Subcutaneous abdominal adipose tissue (tissue), 5 donors: ENCODE results near the gene SPATA25.

Experiments
- H3K27ac ChIP-seq: one replicate; pipeline ENCODE4 v1.7.0; 2013; ENCODE audit warnings: low read depth, mild to moderate bottlenecking, inconsistent platforms, low read length, moderate library complexity
- H3K27me3 ChIP-seq, 5 donors: one replicate each; pipeline ENCODE4 v1.7.0; 2013; ENCODE audit warnings: low read length in 5 of 5, inconsistent platforms in 1 of 5; ENCODE audit not compliant: control insufficient read depth in 5 of 5, insufficient read depth in 4 of 5
- H3K36me3 ChIP-seq, 5 donors: one replicate each; pipeline ENCODE4 v1.7.0; 2013; ENCODE audit warnings: low read length in 5 of 5; ENCODE audit not compliant: control insufficient read depth in 5 of 5, insufficient read depth in 5 of 5
- H3K4me1 ChIP-seq, 5 donors: one replicate each; pipeline ENCODE4 v1.7.0; 2013; ENCODE audit warnings: low read length in 5 of 5, mild to moderate bottlenecking in 3 of 5, moderate library complexity in 1 of 5; ENCODE audit not compliant: control insufficient read depth in 5 of 5, insufficient read depth in 5 of 5
- H3K4me3 ChIP-seq, 5 donors: one replicate each; pipeline ENCODE4 v1.7.0; 2013; ENCODE audit warnings: low read length in 5 of 5, low read depth in 1 of 5
- H3K9ac ChIP-seq, 5 donors: one replicate each; pipeline ENCODE4 v1.7.0; 2013; ENCODE audit warnings: low read length in 5 of 5, mild to moderate bottlenecking in 4 of 5, moderate library complexity in 3 of 5
- H3K9me3 ChIP-seq, 5 donors: one replicate each; pipeline ENCODE4 v1.7.0; 2013; ENCODE audit warnings: low read length in 5 of 5; ENCODE audit not compliant: control insufficient read depth in 5 of 5
- donor health status: healthy.
- donor health status: healthy.
- donor health status: healthy.
- donor health status: healthy.
- donor health status: healthy.

The SPATA25 gene

DNA sequence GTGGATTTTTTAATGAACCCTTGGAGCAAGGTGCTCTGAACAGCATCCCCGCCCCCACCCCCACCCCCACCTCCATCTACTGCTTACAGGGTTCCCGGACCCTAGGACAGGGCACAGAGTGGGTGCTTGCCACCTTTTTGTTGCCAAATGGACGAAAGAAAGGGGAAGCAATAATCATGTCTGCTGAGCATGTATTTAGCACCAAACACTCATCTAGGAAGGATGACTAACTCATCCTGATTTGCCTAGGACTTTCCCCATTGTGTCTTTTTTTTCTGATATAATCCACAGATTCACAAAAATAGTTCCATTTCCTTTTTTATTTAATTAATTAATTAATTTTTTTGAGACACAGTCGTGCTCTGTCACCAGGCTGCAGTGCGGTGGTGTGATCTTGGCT, 25.7 kb upstream of the SPATA25 start:
- Histone ChIP-seq H3K9me3 (no peaks in the 10 kb centered on the region), H3K27ac (peak overlapping the region; percentile 72), H3K36me3 (peaks cover 0 to 5% (median 2%) of the 10 kb centered on the region in 5 donors), H3K4me1 (peaks cover 0 to 53% (median 42%) of the 10 kb centered on the region in 5 donors), H3K9ac (no peak overlapping the region), H3K4me3 (no peak overlapping the region), H3K27me3 (no peaks in the 10 kb centered on the region)

DNA sequence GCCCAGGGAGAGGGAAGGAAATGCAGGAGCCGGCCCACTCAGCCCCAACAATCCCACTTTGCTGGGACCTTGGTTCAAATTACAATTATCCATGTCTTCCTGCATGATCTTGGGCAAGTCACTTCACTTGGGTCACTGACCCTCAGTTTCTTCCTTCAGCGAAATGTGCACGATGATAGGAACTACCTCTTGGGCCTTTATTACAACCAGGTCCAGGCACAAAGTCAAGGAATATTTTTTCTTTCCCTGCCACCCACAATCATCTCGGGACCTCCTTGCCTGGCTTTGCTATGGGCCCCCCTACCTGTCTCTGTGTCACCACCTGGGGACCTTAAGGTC, 24.9 kb upstream of the SPATA25 start:
- Histone ChIP-seq H3K36me3 (peaks cover 0 to 12% (median 7%) of the 10 kb centered on the region in 5 donors), H3K27me3 (no peaks in the 10 kb centered on the region), H3K4me1 (peaks cover 0 to 45% (median 38%) of the 10 kb centered on the region in 5 donors), H3K9ac (peak overlapping the region in 3 of 5 donors; percentile 62 to 74 (median 64)), H3K9me3 (no peaks in the 10 kb centered on the region), H3K4me3 (peak overlapping the region; percentile 57 to 85 (median 75)), H3K27ac (peak overlapping the region; percentile 72)

DNA sequence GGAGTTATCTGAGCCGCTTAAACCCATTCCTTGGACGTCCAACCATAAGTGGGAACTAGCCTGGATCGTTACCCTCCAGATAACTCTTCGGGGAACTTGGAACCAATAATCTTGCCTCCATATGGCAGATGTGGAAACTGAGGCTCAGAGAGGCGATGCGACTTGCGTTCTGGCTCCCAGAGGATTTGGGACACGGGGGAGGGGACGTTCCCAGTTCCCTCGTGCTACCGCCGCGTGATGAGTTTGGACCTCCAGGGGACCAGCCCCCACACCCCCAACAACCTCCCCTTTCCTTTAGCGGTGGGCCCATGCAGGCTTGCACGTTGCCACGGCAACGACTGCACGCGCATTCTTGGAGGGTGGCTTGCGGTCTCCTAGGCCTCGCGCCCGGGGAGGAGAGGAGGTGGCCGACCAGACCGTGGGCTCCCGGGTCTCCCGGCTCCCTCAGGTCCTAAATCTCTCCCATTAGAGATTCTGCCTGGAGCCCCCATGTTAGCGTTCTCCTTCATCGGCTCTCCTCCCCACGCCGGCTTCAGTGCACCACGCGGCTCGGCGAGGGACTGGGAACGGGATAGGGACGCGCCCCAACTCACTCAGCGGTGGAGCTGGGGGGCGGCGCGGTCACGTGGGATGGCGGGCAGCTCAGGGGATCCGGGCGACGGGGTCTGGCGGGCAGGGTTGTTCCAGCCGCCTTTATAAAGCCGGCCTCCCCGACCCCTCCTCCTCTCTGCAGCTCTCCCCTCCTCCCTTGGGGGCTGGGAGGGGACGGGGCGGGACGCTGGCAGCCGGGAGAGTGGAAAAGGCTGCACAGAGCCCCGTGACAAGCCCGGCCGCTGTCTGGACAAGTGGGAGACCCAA, 24.3 kb upstream of the SPATA25 start, which contains the start of gene PLTP:
PLTP (minus strand) TSS at position 670 of the 858 bp plus-strand sequence. CDS start 703 bp downstream, outside the sequence.
- H3K9ac ChIP-seq, result peak within 1 kb of the TSS in 4 of 5 donors; percentile 56 to 74 (median 63)
- H3K27ac ChIP-seq, result peak within 1 kb of the TSS; percentile 72
- peaks cover 0 to 42% (median 36%) of the 10 kb centered on the region in 5 donors for H3K4me1 ChIP-seq
- no peaks in the 10 kb centered on the region for H3K27me3 ChIP-seq
- H3K9me3 ChIP-seq, result no peaks in the 10 kb centered on the region
- peak within 1 kb of the TSS; percentile 72 to 85 (median 75) for H3K4me3 ChIP-seq
- H3K36me3 ChIP-seq, result peaks cover 0 to 16% (median 7%) of the 10 kb centered on the region in 5 donors

DNA sequence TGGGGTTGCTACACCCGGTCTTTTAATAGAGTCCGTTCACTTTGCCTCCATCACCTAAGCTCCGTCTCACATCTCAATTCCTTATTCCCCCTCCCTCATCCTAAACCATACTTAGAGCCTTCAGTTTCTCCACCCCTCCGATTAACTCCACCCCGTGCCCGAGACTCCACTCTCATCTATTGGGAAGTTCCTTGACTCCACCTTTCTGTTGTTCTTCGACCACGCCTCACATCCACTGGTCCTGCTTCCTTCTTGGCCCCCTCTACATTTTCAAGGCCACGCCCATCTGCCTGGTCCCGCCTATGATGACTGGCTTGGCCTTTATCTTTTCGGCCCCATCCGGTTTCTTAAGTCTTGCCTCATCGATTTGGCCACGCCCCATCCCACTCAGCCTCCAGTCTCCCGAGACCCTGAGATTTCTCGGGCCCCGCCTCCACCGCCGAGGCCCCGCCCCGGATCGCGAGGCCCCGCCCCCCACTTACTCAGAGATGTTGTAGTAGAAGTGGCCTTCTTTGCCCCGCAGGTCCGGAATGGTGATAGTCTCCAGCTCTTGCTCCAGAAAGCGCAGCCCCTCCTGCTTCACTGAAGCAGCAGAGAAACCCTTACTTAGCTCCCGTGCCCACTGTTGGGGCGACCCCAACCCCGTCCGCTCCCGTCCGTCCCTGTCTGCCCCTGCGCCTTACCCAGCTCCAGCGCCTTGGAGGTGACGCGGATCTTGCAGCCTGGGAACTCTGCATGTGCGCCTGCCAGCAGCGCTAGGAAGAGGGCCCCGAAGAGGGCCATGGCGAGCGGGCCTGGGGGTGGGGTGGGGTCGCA, 23.5 kb upstream of the SPATA25 start:
- H3K9ac ChIP-seq, result peak overlapping the region in 4 of 5 donors; percentile 56 to 74 (median 63)
- H3K4me3 ChIP-seq, result peak overlapping the region; percentile 72 to 85 (median 75)
- peaks cover 0 to 42% (median 36%) of the 10 kb centered on the region in 5 donors for H3K4me1 ChIP-seq
- no peaks in the 10 kb centered on the region for H3K27me3 ChIP-seq
- H3K27ac ChIP-seq, result peak overlapping the region; percentile 72
- peaks cover 0 to 20% (median 12%) of the 10 kb centered on the region in 5 donors for H3K36me3 ChIP-seq
- H3K9me3 ChIP-seq, result no peaks in the 10 kb centered on the region

DNA sequence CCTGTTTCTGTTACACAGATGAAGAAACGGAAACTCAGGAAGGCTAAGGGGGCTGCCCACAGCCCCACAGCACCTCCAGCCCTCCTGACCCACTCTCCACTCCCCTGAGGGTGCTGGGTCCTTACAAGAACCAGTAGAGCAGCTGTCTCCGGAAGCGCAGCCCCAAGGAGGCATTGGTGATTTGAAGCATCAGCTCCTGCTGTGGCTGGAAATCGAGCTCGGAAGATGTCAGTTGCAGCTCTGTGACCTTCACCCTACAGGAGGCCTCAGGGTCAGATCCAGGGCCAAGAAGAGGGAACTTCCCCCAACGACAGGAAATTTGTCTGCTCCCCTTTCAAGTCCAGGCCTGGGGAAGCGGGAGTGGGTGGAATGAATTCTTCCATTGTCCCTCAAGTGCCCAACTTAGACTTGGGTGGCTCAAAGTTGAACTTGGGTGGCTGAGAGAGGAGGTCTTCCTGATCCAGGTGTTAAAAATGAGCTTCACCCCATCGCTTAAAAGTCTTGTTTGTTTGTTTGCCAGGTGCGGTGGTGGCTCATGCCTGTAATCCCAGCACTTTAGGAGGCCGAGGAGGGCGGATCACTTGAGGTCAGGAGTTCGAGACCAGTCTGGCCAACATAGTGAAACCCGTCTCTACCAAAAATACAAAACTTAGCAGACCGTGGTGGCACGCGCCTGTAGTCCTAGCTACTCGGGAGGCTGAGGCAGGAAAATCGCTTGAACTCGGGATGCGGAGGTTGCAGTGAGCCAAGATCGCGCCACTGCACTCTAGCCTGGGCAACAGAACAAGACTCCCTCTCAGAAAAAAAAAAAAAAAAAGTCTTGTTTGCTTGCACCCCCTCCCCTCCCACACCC, 22.6 kb upstream of the SPATA25 start:
- peaks cover 0 to 42% (median 33%) of the 10 kb centered on the region in 5 donors for H3K4me1 ChIP-seq

DNA sequence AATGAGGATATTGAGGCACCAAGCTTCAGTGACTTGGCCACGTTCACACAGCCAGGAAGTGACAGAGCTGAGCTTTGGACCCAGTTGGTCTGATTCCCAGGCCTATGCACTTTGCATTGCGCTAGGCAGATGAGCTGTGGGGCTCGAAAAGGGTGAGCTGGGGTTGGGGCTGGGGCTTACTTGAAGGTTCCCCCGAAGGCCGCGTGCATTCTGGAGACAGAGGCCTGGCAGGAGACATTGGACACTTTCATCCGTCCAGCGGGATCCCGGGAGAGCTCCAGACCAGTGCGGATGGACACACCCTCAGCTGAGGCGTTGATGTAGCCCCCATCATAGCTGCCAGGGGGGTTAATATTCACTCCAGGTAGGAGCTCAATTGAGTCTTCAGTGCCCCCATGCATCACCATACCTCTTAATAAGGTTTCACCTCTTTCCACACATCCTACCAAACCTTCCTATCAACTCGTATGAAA, 21.9 kb upstream of the SPATA25 start:
- H3K9ac ChIP-seq, result no peak overlapping the region
- H3K36me3 ChIP-seq, result peaks cover 0 to 35% (median 23%) of the 10 kb centered on the region in 5 donors
- H3K9me3 ChIP-seq, result no peaks in the 10 kb centered on the region
- H3K27me3 ChIP-seq, result no peaks in the 10 kb centered on the region
- H3K4me3 ChIP-seq, result peak overlapping the region in 1 of 5 donors; percentile 19
- H3K27ac ChIP-seq, result peak overlapping the region; percentile 5
- H3K4me1 ChIP-seq, result peaks cover 0 to 38% (median 33%) of the 10 kb centered on the region in 5 donors

More for the DNA sequence above, 22.6 kb upstream of the SPATA25 start:
- Histone ChIP-seq H3K27ac (peak overlapping the region; percentile 5), H3K4me3 (peak overlapping the region; percentile 19 to 85 (median 51)), H3K9me3 (no peaks in the 10 kb centered on the region), H3K36me3 (peaks cover 0 to 28% (median 17%) of the 10 kb centered on the region in 5 donors), H3K9ac (peak overlapping the region in 1 of 5 donors; percentile 13), H3K27me3 (no peaks in the 10 kb centered on the region)

DNA sequence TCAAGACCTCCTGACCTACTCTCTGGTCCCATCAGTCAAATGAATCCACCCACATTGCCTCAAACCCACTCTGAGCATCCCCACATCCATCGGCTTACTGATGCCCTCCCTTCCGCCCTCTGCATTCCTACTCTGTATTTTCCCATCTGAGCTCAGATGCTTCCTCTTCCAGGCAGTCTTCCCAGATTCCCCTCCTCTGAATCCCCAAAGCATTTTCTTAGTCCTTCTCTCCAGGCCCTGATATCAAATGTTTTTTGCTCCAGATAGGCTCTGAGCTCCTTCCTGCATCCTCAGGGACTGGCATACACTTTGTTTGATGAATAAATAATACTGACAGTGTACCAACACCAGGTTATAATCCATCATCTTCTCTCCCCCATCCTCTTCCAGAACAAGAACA, 20.7 kb upstream of the SPATA25 start:
- no peak overlapping the region for H3K9ac ChIP-seq
- H3K4me3 ChIP-seq, result no peak overlapping the region
- no peak overlapping the region for H3K27ac ChIP-seq
- peaks cover 0 to 34% (median 33%) of the 10 kb centered on the region in 5 donors for H3K4me1 ChIP-seq
- H3K36me3 ChIP-seq, result peaks cover 0 to 43% (median 26%) of the 10 kb centered on the region in 5 donors
- no peaks in the 10 kb centered on the region for H3K27me3 ChIP-seq
- no peaks in the 10 kb centered on the region for H3K9me3 ChIP-seq

DNA sequence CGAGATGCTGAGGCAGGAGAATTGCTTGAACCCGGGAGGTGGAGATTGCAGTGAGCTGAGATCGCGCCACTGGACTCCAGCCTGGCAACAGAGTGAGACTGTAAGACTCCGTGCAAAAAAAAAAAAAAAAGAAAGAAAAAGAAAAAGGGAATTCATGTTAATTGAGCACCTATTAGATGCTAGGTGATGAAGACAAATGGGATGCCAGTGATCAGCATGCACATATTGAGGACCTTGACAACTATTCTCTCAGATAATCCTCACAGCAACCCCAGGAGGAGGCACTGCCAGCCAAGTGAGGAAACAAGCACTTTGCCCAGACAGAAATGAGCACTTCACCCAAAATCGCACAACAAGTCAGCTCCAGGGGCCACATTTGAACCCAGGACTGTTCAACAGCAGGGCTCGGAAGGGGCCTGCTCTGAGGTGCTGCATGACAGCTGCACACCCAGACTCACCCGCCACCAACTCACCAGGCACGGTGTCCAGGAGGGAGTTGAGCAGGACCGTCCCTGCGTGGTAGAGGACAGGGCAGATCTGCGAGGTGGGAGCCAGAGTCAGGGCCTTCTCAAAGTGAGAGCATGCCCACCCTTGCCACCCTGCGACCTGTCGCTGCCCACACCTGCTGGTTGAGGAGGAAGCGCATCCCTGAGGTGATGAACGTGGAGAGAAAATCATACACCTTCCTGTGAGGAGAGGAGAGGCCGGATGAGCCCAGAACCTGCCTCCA, 20.0 kb upstream of the SPATA25 start:
- no peak overlapping the region for H3K4me3 ChIP-seq
- peaks cover 0 to 48% (median 31%) of the 10 kb centered on the region in 5 donors for H3K36me3 ChIP-seq
- H3K4me1 ChIP-seq, result peaks cover 0 to 31% (median 31%) of the 10 kb centered on the region in 5 donors
- H3K27me3 ChIP-seq, result no peaks in the 10 kb centered on the region
- no peak overlapping the region for H3K9ac ChIP-seq
- no peak overlapping the region for H3K27ac ChIP-seq
- H3K9me3 ChIP-seq, result no peaks in the 10 kb centered on the region
